Measurements from ENCODE around the gene ASAP3. TPM values are rescaled to one million over a fixed set of nuclear protein-coding genes. Genes with fewer than 3 reads are reported as not detected.

Gene ASAP3
- total and polyA plus RNA-seq, 4 donors: 8.3 to 25.9 (median 16.7) TPM

DNA sequence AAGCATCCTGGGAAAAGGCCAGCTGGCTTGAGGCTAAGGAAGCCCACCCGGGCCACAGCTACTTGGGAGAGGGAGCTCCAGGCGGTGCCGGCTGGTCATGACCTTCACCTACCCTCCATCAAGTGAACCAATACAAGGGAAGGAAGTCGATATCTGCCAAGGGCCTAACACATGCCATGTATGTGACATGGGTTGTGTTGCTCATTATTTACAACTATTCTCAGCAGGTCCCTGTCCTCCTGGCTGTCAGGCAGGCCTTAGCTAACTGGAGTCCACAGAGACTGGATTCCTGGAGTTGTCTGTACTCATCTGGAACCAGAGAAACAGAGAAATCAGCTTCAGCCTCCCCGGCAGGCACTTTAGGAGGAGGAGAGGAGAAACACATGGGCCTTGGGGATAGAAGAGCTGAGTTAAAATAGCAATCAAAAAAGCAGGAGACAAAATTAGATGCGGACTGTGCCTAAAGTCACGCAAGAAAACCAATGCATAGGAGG is 75.1 kb downstream of the ASAP3 start:
- 91% methylated on average over 7 of the region's 7 CpGs for WGBS
- H3K27me3 ChIP-seq (ENCODE audit: control insufficient read depth in 4 of 4, insufficient read depth in 4 of 4, low read length in 3 of 4): no peaks in the 10 kb centered on the region
- peaks cover 3 to 6% (median 4%) of the 10 kb centered on the region in 4 donors for H3K4me1 ChIP-seq (ENCODE audit: control insufficient read depth in 4 of 4, insufficient read depth in 4 of 4, low read length in 3 of 4)
- no peak overlapping the region for H3K27ac ChIP-seq (ENCODE audit: low read depth in 1 of 2, low read length in 2 of 2)
- DNase-seq (ENCODE audit: low spot score): no peak
- peaks cover 4 to 32% (median 15%) of the 10 kb centered on the region in 4 donors for H3K36me3 ChIP-seq (ENCODE audit: control insufficient read depth in 4 of 4, insufficient read depth in 3 of 4, low read depth in 1 of 4, low read length in 3 of 4)
- no peaks in the 10 kb centered on the region for H3K9me3 ChIP-seq (ENCODE audit: control insufficient read depth in 4 of 4, low read length in 3 of 4)
- no peak for TF ChIP-seq HNF4G (IDR thresholded peaks at IDR 0.05)
- no peak for TF ChIP-seq TAF1 (conservative IDR thresholded peaks at IDR 0.05)
- TF ChIP-seq, protein P1, sequence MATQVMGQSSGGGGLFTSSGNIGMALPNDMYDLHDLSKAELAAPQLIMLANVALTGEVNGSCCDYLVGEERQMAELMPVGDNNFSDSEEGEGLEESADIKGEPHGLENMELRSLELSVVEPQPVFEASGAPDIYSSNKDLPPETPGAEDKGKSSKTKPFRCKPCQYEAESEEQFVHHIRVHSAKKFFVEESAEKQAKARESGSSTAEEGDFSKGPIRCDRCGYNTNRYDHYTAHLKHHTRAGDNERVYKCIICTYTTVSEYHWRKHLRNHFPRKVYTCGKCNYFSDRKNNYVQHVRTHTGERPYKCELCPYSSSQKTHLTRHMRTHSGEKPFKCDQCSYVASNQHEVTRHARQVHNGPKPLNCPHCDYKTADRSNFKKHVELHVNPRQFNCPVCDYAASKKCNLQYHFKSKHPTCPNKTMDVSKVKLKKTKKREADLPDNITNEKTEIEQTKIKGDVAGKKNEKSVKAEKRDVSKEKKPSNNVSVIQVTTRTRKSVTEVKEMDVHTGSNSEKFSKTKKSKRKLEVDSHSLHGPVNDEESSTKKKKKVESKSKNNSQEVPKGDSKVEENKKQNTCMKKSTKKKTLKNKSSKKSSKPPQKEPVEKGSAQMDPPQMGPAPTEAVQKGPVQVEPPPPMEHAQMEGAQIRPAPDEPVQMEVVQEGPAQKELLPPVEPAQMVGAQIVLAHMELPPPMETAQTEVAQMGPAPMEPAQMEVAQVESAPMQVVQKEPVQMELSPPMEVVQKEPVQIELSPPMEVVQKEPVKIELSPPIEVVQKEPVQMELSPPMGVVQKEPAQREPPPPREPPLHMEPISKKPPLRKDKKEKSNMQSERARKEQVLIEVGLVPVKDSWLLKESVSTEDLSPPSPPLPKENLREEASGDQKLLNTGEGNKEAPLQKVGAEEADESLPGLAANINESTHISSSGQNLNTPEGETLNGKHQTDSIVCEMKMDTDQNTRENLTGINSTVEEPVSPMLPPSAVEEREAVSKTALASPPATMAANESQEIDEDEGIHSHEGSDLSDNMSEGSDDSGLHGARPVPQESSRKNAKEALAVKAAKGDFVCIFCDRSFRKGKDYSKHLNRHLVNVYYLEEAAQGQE (IDR thresholded peaks at IDR 0.05): no peak
- TF ChIP-seq JUND (IDR thresholded peaks at IDR 0.05): no peak
- no peak for TF ChIP-seq FOXA2 (IDR thresholded peaks at IDR 0.05)
- no peak for TF ChIP-seq RXRA (IDR thresholded peaks at IDR 0.05)
- no peak for TF ChIP-seq EGR1 (IDR thresholded peaks at IDR 0.05; ENCODE audit: low read depth in 2 of 2)
- no peak for TF ChIP-seq GABPA (IDR thresholded peaks at IDR 0.05 in 1 of 2, conservative IDR thresholded peaks at IDR 0.05 in 1 of 2)
- TF ChIP-seq, protein P2, sequence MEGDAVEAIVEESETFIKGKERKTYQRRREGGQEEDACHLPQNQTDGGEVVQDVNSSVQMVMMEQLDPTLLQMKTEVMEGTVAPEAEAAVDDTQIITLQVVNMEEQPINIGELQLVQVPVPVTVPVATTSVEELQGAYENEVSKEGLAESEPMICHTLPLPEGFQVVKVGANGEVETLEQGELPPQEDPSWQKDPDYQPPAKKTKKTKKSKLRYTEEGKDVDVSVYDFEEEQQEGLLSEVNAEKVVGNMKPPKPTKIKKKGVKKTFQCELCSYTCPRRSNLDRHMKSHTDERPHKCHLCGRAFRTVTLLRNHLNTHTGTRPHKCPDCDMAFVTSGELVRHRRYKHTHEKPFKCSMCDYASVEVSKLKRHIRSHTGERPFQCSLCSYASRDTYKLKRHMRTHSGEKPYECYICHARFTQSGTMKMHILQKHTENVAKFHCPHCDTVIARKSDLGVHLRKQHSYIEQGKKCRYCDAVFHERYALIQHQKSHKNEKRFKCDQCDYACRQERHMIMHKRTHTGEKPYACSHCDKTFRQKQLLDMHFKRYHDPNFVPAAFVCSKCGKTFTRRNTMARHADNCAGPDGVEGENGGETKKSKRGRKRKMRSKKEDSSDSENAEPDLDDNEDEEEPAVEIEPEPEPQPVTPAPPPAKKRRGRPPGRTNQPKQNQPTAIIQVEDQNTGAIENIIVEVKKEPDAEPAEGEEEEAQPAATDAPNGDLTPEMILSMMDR (IDR thresholded peaks at IDR 0.05; ENCODE audit: low read depth, low read length, missing input control): no peak
- no peak for TF ChIP-seq FOXA1 (IDR thresholded peaks at IDR 0.05)
- TF ChIP-seq RAD21 (IDR thresholded peaks at IDR 0.05): no peak
- TF ChIP-seq, protein P3, sequence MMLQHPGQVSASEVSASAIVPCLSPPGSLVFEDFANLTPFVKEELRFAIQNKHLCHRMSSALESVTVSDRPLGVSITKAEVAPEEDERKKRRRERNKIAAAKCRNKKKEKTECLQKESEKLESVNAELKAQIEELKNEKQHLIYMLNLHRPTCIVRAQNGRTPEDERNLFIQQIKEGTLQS (IDR thresholded peaks at IDR 0.05): no peak
- TF ChIP-seq SP1 (IDR thresholded peaks at IDR 0.05): no peak
- TF ChIP-seq, protein P4, sequence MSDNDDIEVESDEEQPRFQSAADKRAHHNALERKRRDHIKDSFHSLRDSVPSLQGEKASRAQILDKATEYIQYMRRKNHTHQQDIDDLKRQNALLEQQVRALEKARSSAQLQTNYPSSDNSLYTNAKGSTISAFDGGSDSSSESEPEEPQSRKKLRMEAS (IDR thresholded peaks at IDR 0.05): no peak
- TF ChIP-seq NR2F2 (IDR thresholded peaks at IDR 0.05): no peak
- TF ChIP-seq HNF4A (conservative IDR thresholded peaks at IDR 0.05): no peak
- no peak for TF ChIP-seq YY1 (IDR thresholded peaks at IDR 0.05)
- TF ChIP-seq, protein P5, sequence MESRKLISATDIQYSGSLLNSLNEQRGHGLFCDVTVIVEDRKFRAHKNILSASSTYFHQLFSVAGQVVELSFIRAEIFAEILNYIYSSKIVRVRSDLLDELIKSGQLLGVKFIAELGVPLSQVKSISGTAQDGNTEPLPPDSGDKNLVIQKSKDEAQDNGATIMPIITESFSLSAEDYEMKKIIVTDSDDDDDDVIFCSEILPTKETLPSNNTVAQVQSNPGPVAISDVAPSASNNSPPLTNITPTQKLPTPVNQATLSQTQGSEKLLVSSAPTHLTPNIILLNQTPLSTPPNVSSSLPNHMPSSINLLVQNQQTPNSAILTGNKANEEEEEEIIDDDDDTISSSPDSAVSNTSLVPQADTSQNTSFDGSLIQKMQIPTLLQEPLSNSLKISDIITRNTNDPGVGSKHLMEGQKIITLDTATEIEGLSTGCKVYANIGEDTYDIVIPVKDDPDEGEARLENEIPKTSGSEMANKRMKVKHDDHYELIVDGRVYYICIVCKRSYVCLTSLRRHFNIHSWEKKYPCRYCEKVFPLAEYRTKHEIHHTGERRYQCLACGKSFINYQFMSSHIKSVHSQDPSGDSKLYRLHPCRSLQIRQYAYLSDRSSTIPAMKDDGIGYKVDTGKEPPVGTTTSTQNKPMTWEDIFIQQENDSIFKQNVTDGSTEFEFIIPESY (IDR thresholded peaks at IDR 0.05): no peak
- no peak overlapping the region for H3K9ac ChIP-seq (ENCODE audit: low read depth in 1 of 2, low read length in 2 of 2)
- no peak overlapping the region for H3K4me3 ChIP-seq (ENCODE audit: low read depth in 1 of 3, low read length in 3 of 3)
